ENCODE data around the gene DNLZ. TPM values are rescaled to one million over a fixed set of nuclear protein-coding genes. Genes with fewer than 3 reads are reported as not detected.

The DNLZ gene
- total RNA-seq, 1 experiment from 2014 or later: 22.5 TPM

DNA sequence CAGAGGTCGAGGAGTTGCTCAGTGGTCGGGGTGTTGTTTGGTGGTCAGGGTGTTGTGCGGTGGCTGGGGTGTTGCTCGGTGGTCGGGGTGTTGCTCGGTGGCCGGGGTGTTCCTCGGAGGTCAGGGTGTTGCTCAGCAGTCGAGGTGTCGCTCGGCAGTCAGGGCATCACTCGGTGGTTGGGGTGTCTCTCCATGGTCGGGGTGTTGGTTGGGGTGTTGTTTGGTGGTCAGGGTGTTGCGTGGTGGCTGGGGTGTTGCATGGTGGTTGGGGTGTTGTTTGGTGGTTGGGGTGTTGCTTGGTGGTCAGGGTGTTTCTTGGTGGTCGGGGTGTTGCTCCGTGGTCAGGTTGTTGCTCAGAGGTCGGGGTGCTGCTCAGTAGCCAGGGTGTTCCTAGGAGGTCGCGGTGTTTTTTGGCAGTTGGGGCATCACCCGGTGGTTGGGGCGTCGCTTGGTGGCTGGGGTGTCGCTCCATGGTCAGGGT, 47.2 kb downstream of the DNLZ start:
- Mint-ChIP-seq H3K27me3 (ENCODE audit: unreplicated experiment) (no peaks in the 10 kb centered on the region), H3K4me3 (ENCODE audit: low read depth, unreplicated experiment) (no peak overlapping the region), H3K4me1 (ENCODE audit: low read depth, unreplicated experiment) (no peaks in the 10 kb centered on the region), H3K27ac (ENCODE audit: unreplicated experiment) (no peak overlapping the region), H3K36me3 (ENCODE audit: insufficient read depth, unreplicated experiment) (peaks cover 4% of the 10 kb centered on the region), H3K9me3 (ENCODE audit: low read depth, unreplicated experiment) (peaks cover 10% of the 10 kb centered on the region)
- intact Hi-C loops (cut with micrococcal nuclease; ENCODE audit: unreplicated experiment): no loop called here
- no TSS peak for BruUV-seq (replicated peaks)
- CTCF ChIA-PET: no interaction called here
- TF ChIP-seq, protein P1, sequence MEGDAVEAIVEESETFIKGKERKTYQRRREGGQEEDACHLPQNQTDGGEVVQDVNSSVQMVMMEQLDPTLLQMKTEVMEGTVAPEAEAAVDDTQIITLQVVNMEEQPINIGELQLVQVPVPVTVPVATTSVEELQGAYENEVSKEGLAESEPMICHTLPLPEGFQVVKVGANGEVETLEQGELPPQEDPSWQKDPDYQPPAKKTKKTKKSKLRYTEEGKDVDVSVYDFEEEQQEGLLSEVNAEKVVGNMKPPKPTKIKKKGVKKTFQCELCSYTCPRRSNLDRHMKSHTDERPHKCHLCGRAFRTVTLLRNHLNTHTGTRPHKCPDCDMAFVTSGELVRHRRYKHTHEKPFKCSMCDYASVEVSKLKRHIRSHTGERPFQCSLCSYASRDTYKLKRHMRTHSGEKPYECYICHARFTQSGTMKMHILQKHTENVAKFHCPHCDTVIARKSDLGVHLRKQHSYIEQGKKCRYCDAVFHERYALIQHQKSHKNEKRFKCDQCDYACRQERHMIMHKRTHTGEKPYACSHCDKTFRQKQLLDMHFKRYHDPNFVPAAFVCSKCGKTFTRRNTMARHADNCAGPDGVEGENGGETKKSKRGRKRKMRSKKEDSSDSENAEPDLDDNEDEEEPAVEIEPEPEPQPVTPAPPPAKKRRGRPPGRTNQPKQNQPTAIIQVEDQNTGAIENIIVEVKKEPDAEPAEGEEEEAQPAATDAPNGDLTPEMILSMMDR (IDR thresholded peaks at IDR 0.05; ENCODE audit: unreplicated experiment): no peak
- DNase-seq: no peak

DNA sequence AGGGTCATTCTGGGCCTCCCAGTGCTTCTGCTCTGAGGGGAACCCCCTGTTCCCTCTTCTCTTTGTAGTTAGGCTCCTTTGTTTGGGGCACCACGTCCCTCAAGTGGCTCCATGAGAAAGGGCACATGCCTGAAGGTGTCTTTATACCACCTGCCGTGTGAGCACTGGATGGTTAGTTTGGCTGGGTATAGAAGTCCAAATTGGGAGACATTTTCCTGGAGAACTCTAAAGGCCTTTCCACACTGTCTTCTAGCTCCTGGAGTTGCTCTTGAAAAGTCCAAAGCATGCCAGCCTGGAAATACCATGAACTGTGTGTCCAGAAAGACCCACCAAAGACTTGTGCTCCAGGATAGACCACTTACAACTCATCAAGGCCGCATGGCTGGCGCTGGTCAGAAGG, 48.6 kb downstream of the DNLZ start:
- H3K27me3 Mint-ChIP-seq (ENCODE audit: unreplicated experiment): no peaks in the 10 kb centered on the region
- CTCF ChIA-PET: interaction anchor here (0.6 kb wide), 1 partner anchor 259 kb away, joined by 3 read pairs; no protein-coding TSS in a partner anchor
- TF ChIP-seq, protein P1 (IDR thresholded peaks at IDR 0.05; ENCODE audit: unreplicated experiment): no peak
- no peak for DNase-seq
- no peak overlapping the region for H3K27ac Mint-ChIP-seq (ENCODE audit: unreplicated experiment)
- no peak overlapping the region for H3K4me3 Mint-ChIP-seq (ENCODE audit: low read depth, unreplicated experiment)
- no peaks in the 10 kb centered on the region for H3K4me1 Mint-ChIP-seq (ENCODE audit: low read depth, unreplicated experiment)
- peaks cover 4% of the 10 kb centered on the region for H3K36me3 Mint-ChIP-seq (ENCODE audit: insufficient read depth, unreplicated experiment)
- no TSS peak for BruUV-seq (replicated peaks)
- peaks cover 10% of the 10 kb centered on the region for H3K9me3 Mint-ChIP-seq (ENCODE audit: low read depth, unreplicated experiment)
- intact Hi-C loops (cut with micrococcal nuclease; ENCODE audit: unreplicated experiment): no loop called here

DNA sequence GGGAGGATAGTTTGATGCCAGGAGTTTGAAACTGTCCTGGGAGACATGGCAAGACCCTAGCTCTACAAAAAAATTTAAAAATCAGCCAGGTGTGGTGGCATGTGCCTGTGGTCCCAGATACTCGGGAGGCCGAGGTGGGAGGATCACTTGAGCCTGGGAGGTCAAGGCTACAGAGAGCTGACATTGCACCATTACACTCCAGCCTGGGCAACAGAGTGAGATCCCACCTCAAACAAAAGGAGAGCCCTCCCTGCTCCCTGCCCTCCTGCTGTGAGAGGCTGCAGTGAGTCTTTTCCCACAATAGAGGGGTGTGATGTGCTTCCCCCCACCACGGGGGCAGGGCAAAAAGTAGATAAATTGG, 49.5 kb downstream of the DNLZ start:
- Mint-ChIP-seq H3K4me3 (ENCODE audit: low read depth, unreplicated experiment) (no peak overlapping the region), H3K36me3 (ENCODE audit: insufficient read depth, unreplicated experiment) (peaks cover 4% of the 10 kb centered on the region), H3K27ac (ENCODE audit: unreplicated experiment) (no peak overlapping the region), H3K9me3 (ENCODE audit: low read depth, unreplicated experiment) (peaks cover 10% of the 10 kb centered on the region), H3K27me3 (ENCODE audit: unreplicated experiment) (no peaks in the 10 kb centered on the region), H3K4me1 (ENCODE audit: low read depth, unreplicated experiment) (no peaks in the 10 kb centered on the region)
- no peak for DNase-seq
- BruUV-seq (replicated peaks): no TSS peak
- CTCF ChIA-PET: no interaction called here
- TF ChIP-seq, protein P1 (IDR thresholded peaks at IDR 0.05; ENCODE audit: unreplicated experiment): no peak
- intact Hi-C loops (cut with micrococcal nuclease; ENCODE audit: unreplicated experiment): no loop called here

DNA sequence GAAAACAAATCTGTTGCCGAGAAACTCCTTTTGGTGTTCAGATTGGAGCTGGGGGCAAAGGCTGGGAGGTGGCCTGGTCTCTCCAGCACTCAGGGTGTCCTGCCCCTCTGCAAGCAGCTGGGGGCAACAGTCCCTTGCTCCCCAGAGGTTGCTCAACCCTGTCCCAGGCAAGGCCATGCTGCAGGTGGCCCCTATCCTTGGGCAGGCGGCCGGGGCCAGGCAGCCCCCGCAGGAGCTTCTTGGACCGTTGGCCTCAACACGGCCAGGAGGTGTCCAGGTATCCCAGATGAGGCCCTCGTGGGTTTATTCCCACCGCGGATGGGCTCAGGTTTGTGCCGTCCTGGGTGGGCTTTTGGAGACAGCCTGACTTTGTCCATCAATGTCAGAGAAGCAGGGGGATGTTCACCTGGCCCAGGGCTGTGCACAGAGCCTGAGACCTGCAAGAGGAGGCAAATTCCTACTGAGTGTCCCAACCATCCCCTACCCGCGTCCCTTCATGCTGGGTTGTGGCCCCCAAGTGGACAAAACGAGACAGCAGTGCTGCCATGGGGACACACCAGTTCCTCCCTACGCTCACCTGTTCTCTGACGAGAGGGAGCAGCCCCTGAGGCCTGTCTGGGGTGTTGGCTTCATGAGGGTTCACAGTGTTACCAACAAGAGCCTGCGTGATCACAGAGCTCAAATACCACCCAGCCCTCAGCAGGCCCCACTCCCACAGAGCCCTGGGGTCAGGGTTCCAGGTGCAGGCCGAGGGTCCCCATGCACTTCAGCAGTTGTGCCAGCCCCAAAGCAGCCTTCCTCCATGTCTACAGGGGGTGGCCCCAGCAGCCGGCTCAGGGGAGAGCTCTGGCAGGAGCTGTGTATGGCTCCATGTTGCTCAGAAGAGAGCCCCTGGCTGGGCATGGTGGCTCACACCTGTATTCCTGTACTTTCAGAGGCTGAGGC, 50.2 kb downstream of the DNLZ start:
- CTCF ChIA-PET: no interaction called here
- no peaks in the 10 kb centered on the region for H3K4me1 Mint-ChIP-seq (ENCODE audit: low read depth, unreplicated experiment)
- no TSS peak for BruUV-seq (replicated peaks)
- intact Hi-C loops (cut with micrococcal nuclease; ENCODE audit: unreplicated experiment): no loop called here
- H3K27me3 Mint-ChIP-seq (ENCODE audit: unreplicated experiment): no peaks in the 10 kb centered on the region
- TF ChIP-seq, protein P1 (IDR thresholded peaks at IDR 0.05; ENCODE audit: unreplicated experiment): no peak
- peaks cover 4% of the 10 kb centered on the region for H3K36me3 Mint-ChIP-seq (ENCODE audit: insufficient read depth, unreplicated experiment)
- H3K27ac Mint-ChIP-seq (ENCODE audit: unreplicated experiment): no peak overlapping the region
- no peak for DNase-seq
- H3K9me3 Mint-ChIP-seq (ENCODE audit: low read depth, unreplicated experiment): peaks cover 10% of the 10 kb centered on the region
- no peak overlapping the region for H3K4me3 Mint-ChIP-seq (ENCODE audit: low read depth, unreplicated experiment)
